GM18858 (cell line): ENCODE measurements around the gene ASB15.
A peak's percentile ranks its signal among the peaks of the same experiment; 100 is the strongest.

Source experiments
- ATAC-seq: cut with Tn5 transposase; IDR thresholded peaks from one replicate; pipeline ENCODE4 v1.9.1; 2021; ENCODE audit not compliant: unreplicated experiment

Gene ASB15

GRCh38 chr7:123594813-123595241 is 6.8 kb upstream of the ASB15 start:
- ATAC-seq, result no peak

- ATAC-seq, result no peak
Measured at GRCh38 chr7:123598657-123599056, 3.0 kb upstream of the ASB15 start.

DNA sequence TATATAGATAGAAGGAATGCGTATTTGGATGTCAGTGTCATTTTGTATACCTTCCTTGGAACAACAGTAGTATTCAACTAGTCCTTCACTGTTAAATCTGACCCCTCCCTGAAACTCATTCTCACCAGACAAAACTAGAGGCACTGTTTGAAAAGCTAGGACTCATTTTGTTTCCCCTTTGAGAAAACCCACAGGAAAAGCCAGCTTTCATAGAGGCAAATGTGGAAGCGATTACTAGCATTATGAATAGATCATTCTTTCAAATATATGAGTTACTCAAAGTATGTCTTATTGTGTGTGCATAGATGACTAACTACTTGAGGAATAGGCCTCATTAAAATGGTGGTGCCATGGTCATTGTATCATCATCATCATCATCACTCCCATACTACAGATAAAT is 1.9 kb upstream of the ASB15 start:
- ATAC-seq, result no peak

- ATAC-seq, result no peak
Measured at GRCh38 chr7:123600876-123601275, 745 bp upstream of the ASB15 start.

DNA sequence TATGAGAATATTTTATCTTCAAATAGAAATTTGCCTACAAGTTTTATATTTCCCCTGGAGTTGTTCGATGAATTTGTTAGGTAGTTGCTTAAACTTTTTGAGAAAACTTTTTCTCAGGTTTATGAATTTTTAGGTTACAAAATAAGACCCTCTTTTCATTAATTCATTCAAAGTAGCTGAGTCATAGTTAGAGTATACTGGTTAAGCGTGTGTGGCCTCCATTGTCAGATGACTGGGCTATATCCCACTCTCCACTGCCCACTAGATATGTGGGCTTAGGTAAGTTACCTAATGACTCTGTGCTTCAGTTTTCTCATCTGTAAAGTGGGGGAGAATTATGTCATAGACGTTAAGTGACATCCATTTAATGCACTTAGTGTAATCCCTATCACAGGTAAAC is 1.0 kb downstream of the ASB15 start:
- ATAC-seq, result no peak

DNA sequence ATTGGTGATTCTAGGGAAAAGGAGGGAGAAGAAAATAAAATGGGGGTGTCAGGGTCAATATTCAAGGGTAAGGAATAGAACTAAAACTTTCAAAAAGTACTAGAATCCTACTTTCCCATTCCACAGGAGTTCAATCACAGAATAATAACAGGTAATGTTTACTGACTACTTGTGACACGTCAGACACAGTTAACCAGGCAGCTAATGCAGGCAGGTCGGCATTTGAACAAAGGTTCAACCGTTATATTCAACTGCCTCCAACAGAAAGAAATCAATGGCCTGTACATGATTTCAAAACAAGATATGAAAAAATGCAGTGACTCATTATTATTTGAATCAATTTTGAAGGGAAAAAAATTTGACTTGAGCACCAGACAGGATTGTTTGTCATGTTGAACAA is 3.1 kb downstream of the ASB15 start:
- no peak for ATAC-seq

- no peak for ATAC-seq
Measured at GRCh38 chr7:123607423-123607975, 5.9 kb downstream of the ASB15 start.

DNA sequence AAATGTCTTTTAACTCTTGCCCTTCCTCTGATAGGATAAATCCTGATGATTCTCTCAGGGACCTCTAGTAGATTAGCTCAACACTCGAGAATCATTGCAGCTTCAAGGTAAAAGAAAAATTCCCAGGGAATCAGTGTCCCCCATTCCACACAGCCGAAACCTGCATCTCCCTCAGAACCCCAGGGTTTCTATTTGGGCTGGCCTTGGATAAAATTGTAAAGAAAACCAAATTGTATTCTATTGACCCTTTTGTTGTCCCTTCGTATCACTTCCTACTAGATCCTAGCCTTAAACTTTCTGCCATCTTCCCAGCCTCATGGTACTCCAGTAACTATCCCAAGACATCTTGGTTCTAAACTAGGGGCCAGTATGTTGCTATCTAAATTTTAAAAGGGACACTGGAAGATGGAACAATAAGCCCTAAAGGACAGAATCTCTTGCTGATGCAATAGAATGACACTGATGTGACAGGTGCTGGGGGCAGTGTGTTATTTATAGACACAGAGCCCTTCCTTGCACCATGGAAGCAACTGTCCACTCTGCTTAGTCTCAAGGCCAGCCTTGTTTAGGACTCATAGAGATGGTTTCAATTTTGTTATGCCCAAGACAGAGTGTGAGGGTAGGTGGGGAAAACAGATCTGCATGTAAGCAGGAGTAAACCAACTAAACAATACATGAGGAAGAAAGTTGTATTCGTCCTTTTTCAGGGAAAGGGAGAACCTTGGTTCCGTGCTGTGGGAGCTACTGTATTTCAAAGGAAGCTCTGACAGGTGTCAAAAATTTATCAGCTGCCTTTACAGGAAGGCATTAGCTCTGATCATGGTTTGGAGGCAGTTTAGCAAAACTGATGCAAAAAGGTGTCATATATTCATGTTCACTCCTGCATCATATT is 7.6 kb downstream of the ASB15 start:
- no peak for ATAC-seq

DNA sequence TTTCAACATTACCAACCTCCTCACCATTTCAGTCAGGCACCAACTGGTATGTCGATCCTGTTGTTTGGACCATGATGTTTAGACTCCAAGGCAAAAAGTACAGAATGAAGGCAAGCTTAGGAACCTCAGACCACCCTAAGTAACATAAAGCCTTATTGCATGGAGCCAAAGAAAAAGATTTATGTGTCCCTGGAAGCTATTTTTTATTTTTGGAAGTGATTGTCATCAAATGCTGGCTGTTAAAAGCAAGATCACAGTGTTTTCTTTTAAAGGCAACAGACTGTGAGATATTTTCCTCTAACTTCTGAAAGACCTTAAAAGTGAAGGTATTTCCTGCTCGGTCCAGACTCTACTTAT is 8.2 kb downstream of the ASB15 start:
- ATAC-seq, result no peak

DNA sequence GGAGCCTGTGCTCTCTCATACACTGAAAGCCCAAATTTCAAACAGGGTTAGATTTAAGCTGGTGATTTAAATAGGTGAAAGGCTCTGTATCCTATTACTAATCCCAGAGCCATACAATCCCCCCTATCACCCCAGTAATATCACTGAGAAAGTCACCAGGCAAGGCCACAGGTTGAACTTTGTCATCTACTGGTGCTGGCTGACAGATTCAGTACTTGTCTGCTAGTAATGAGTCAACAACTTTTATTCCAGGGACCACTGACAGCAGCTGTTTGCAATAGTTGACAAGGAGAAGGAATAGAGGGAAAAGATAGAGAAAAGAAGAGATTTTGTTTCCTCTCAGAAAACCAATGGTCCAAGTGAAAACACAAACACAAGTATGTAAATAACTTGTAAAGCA is 10.4 kb downstream of the ASB15 start:
- no peak for ATAC-seq

DNA sequence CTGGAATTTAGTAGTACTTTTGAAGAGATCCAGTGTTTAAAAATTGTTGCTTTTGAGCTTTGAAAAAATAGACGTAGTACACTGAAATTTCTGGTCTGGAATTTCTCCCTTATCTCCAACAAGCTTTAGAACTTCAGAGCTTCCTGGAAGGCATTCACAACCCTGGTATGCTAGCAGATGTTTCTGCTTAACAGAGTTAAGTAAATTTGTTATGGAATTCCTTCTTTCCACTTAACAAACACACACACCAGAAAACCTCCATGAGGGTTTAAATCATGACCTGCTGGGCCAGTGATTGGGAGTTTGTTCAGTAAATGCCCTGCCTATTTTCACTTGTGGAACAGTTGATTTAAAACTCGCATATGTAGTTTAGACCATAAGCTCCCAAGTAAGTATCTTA is 13.7 kb downstream of the ASB15 start:
- ATAC-seq, result no peak

GRCh38 chr7:123616223-123616622 is 14.6 kb downstream of the ASB15 start:
- no peak for ATAC-seq

DNA sequence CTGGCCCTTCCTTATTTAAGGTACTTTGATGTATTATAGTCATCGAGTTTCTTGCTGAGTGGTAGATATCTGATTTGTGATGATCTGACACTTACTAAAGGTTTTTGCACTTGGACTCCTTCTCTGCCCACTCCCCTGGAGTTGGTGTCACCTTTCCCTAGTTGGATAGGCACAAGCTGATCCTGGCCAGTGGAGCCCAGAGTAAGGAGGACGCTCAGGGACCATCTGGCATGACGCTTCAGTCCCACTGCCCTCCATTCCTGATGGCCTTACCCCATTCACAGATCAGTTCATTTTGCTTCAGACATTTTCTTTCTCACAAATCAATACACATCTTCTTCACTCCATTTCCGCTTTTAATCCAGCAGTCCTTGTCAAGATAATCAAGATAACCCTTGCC is 20.1 kb downstream of the ASB15 start:
- ATAC-seq, result no peak

- no peak for ATAC-seq
Measured at GRCh38 chr7:123622660-123623386, 21.2 kb downstream of the ASB15 start.

GRCh38 chr7:123624527-123625183 is 23.0 kb downstream of the ASB15 start:
- ATAC-seq, result peak; percentile 93

DNA sequence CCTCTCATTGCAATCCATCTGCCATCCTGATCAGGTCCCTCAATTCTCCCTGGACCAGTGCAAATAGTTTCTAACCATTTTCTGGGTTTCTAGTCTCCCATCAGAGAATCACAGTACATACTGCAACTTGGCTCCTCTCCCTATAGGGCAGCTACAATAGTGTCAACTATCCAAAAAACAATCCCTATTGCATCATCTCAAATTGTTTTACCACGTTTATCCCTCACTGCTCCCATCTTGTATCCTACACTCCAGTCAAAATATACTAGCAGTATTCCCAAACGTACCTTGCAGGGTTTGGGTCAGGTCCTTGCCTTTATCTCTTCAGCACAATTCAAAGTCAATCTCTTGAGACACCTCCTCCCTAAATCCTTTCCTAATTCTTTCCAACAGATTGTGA is 23.6 kb downstream of the ASB15 start:
- no peak for ATAC-seq

DNA sequence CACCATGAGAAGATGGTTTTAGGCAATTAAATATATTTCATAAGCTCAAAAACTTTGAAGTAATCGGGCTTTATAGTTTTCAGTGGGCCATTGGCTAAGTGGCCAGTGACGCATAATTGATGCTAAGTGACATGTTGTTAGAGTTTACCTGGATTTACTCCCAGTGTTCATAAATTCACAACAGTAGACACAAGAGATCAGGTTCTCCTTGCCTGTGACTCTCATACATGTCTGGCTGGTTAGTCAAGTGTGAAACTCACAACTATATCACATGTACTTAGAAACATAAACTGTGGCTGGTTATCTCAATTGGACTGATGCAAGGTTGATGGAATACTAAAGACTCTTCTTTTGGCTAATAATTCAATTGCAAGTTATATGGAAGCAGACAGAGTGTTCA is 26.2 kb downstream of the ASB15 start:
- no peak for ATAC-seq

- no peak for ATAC-seq
Measured at GRCh38 chr7:123628829-123629228, 27.2 kb downstream of the ASB15 start.

DNA sequence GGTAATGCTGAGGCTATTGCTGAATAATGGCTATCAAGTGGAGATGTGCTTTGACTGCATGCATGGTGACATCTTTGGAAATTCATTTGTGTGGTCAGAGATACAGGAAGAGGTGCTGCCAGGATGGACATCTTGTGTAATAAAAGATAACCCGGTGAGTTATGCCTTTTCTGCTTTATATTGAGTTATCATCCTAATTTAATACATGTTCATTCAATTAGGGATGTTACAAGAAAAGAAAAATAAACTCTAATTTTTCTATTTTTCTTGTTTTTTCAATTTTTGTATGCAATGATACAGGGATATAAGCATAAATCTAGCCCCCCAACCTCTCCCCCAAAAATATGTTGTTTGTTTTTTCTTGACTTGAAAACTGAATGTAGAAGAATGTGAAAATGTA is 27.7 kb downstream of the ASB15 start:
- ATAC-seq, result no peak

DNA sequence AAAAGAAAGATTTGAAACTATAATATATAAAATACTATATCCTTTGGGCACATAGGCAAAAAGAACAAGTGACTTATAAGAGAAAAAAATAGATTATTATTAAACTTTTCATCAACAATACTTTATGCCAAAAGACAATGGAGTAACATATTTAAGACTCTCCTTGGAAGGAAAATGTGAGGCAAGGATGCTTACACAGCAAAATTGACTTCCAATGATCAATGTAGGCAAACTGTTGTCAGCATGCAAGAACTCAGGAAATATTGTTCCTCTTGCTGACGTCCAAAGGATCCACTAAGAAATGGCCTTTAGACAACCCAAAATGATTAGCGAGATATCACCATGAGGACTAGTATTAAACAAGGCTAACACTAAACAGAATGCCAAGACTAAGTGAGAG is 31.2 kb downstream of the ASB15 start:
- ATAC-seq, result no peak

DNA sequence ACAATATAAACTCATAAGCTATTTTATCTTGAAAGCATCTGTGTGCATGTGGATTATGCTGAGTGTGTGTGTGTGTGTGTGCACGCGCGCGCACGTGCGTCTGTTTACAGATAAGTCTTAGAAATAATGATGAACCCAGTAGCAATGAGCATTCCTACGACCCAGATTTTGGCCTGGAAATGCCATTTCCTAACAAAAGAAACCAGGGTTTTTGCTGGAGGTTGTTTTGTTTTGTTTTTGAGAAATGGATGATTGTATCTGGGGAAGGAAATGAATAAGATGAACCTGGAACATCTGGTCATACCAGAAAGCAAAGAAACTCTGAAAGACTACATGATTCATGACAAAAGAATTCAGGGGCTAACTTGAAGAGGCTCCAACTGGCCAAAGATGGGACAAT is 31.9 kb downstream of the ASB15 start:
- ATAC-seq, result no peak
